Raji (cell line): ENCODE measurements around the gene HTR3A.

ENCODE experiments used
- POLR2A ChIP-seq: IDR thresholded peaks from 2 replicates; pipeline ENCODE4 v1.6.1; 2011; ENCODE audit warnings: low read depth, low read length, control low read depth; ENCODE audit not compliant: insufficient read depth

Gene HTR3A

GRCh38 chr11:113974741-113975470 is at the start of gene HTR3A:
Gene HTR3A, plus strand, starts transcription at chr11:113975108. Its CDS starts 218 bp downstream, at chr11:113975326.
- no peak for TF ChIP-seq POLR2A

GRCh38 chr11:113926273-113927197 is 48.4 kb upstream of the HTR3A start:
- TF ChIP-seq POLR2A = no peak

- no peak for TF ChIP-seq POLR2A
Measured at GRCh38 chr11:113928311-113928710, 46.6 kb upstream of the HTR3A start.

- no peak for TF ChIP-seq POLR2A
Measured at GRCh38 chr11:113932788-113933187, 42.1 kb upstream of the HTR3A start.

- TF ChIP-seq POLR2A = no peak
Measured at GRCh38 chr11:113934761-113935160, 40.1 kb upstream of the HTR3A start.

- TF ChIP-seq POLR2A = no peak
Measured at GRCh38 chr11:113935858-113936257, 39.0 kb upstream of the HTR3A start.

- TF ChIP-seq POLR2A = no peak
Measured at GRCh38 chr11:113937918-113938317, 37.0 kb upstream of the HTR3A start.

- no peak for TF ChIP-seq POLR2A
Measured at GRCh38 chr11:113942256-113942655, 32.7 kb upstream of the HTR3A start.

GRCh38 chr11:113947994-113948393 is 26.9 kb upstream of the HTR3A start:
- TF ChIP-seq POLR2A = no peak

- no peak for TF ChIP-seq POLR2A
Measured at GRCh38 chr11:113949891-113950290, 25.0 kb upstream of the HTR3A start.

GRCh38 chr11:113951537-113951936 is 23.4 kb upstream of the HTR3A start:
- TF ChIP-seq POLR2A = no peak

- TF ChIP-seq POLR2A = no peak
Measured at GRCh38 chr11:113952070-113952469, 22.8 kb upstream of the HTR3A start.

- TF ChIP-seq POLR2A = no peak
Measured at GRCh38 chr11:113952588-113952987, 22.3 kb upstream of the HTR3A start.

GRCh38 chr11:113954235-113954634 is 20.7 kb upstream of the HTR3A start:
- no peak for TF ChIP-seq POLR2A

- no peak for TF ChIP-seq POLR2A
Measured at GRCh38 chr11:113956986-113957385, 17.9 kb upstream of the HTR3A start.
